Activated CD8-positive, alpha-beta T cell treated with anti-CD3 and anti-CD28 coated beads for 36 hours (primary cell): ENCODE measurements around the gene ANKRD63. TPM values are rescaled to one million over a fixed set of nuclear protein-coding genes. Genes with fewer than 3 reads are reported as not detected.

ENCODE experiments used
- ATAC-seq: fragments of 200-7000 bp; cut with Tn5 transposase; one replicate; pipeline ENCODE4 v1.10.0; 2021; ENCODE audit warnings: mild to moderate bottlenecking, moderate library complexity
- CTCF ChIA-PET: fragments of 350-600 bp; sonication (Branson Sonifier 250); formaldehyde crosslinking; loops from one replicate; lab custom pipeline; 2021; ENCODE audit warnings: antibody characterized with exemption; lab: Charles Lee
- POLR2A ChIA-PET: fragments of 350-600 bp; sonication (Branson Sonifier 250); formaldehyde crosslinking; loops from one replicate; lab custom pipeline; 2021; ENCODE audit warnings: antibody characterized with exemption; lab: Charles Lee
- DNase-seq: peaks from one replicate; pipeline ENCODE4 v3.0.0-alpha.2; 2020
- H3K27ac Mint-ChIP-seq: one replicate; pipeline ENCODE4 v1.8.0; 2021; ENCODE audit warnings: mild to moderate bottlenecking, mixed read lengths
- H3K27me3 Mint-ChIP-seq: one replicate; pipeline ENCODE4 v1.8.0; 2021; ENCODE audit warnings: mixed read lengths
- H3K36me3 Mint-ChIP-seq: one replicate; pipeline ENCODE4 v1.8.0; 2021; ENCODE audit warnings: low read depth, mixed read lengths
- H3K4me1 Mint-ChIP-seq: one replicate; pipeline ENCODE4 v1.8.0; 2021; ENCODE audit warnings: low read depth, mixed read lengths
- H3K4me3 Mint-ChIP-seq: one replicate; pipeline ENCODE4 v1.8.0; 2021; ENCODE audit warnings: mild to moderate bottlenecking, moderate library complexity, mixed read lengths
- H3K9me3 Mint-ChIP-seq: one replicate; pipeline ENCODE4 v1.8.0; 2021; ENCODE audit warnings: mixed read lengths
- CTCF ChIP-seq: fragments of 200-600 bp; IDR thresholded peaks from one replicate; pipeline ENCODE4 v1.8.0; 2022; ENCODE audit warnings: antibody characterized with exemption, mild to moderate bottlenecking
- intact Hi-C: fragments of 100-400 bp; cut with micrococcal nuclease; formaldehyde crosslinking; loops from one replicate; pipeline ENCODE4 v1.10.0; 2022
- total RNA-seq, 2 experiments: library from RNA; stranded (reverse); gene quantifications; one replicate each; pipeline ENCODE4 v1.2.3, GENCODE V29; 2021

Gene ANKRD63
- total RNA-seq, 2 experiments from 2014 or later = not detected

DNA sequence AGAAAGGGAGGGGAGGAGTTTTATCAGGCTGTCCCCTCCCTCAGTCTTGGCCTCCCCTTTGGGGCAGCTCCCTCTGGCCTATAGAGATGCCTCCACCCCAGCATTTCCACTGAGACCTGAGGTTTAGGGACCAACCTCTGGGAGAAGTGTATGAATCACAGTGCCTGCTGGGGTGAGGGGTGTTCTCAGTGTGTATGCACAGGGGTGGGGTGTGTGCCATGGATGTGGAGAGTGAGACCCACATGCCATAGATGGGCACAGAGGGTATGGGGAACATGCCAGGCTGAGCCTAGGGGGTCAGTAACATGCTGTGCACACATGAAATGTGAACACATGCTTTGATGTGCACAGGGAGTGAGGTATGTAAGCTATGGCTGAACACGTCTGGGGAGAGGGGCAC, 12.4 kb upstream of the ANKRD63 start:
- intact Hi-C loops = no loop called here
- DNase-seq (no peak), ATAC-seq (no peak)
- ChIA-PET POLR2A (interaction anchor here (0.9 to 1.3 kb wide), 2 partner anchors 8 to 48 kb away, joined by 3 to 4 read pairs; no protein-coding TSS in a partner anchor), CTCF (interaction anchor here (0.8 to 1.5 kb wide), 5 partner anchors 13 to 21 kb away, joined by 3 to 8 read pairs (median 3); partner anchors contain the start of gene PLCB2)
- H3K27me3 Mint-ChIP-seq = no peaks in the 10 kb centered on the region
- H3K27ac Mint-ChIP-seq = no peak overlapping the region
- H3K36me3 Mint-ChIP-seq = peaks cover 14% of the 10 kb centered on the region
- H3K4me1 Mint-ChIP-seq = no peaks in the 10 kb centered on the region
- H3K4me3 Mint-ChIP-seq = no peak overlapping the region
- H3K9me3 Mint-ChIP-seq = peaks cover 1% of the 10 kb centered on the region
- TF ChIP-seq CTCF = no peak

DNA sequence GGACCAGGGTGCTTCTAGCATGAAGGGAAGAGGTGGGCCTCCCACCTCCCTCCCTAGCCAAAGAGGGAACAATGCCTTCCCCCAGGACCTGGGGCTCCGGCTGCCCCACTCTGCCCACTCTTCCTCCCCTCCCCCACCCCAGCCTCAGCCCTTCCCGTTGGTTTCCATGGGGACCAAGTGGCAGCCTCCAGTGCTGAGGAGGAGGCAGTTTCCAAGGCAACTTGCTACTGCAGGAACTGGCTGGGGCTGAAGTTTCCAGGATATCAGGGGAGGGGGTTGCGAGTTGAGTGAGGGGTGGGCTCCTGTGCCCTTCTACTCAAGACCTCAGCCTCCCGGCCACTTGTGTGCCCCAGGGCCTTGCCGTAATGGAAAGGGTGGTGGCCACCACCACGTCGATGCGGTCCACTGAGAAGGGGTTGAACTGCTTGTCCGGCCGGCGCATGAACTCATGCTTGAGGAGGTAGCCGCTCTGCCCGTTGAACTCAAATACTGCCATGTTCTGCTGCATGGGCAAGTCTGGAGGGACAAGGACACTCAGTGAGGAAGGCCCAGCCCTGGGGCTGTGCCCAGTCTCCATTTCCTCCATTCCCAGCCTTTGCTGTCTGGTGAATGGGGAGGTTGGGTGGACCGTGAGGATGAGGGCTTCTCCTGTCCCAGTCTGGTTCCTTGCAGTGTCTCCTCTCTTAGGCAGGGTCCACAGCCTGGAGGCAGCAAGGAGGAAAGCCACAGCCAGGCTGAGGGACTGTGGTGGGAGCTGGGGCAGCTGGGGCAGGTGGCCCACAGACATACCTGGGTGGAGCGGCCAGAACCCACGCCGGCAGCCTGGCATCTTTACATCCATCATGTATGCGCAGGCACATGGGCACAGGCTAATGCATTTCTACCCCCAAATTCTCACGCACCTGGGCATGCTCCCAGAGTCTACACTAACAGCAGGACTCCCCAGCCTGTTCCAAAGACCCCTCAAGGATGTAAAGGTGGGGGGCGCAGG, 11.3 kb upstream of the ANKRD63 start:
- intact Hi-C loops = no loop called here
- Mint-ChIP-seq H3K4me1 (no peaks in the 10 kb centered on the region), H3K27ac (no peak overlapping the region), H3K9me3 (no peaks in the 10 kb centered on the region), H3K36me3 (peaks cover 5% of the 10 kb centered on the region), H3K27me3 (no peaks in the 10 kb centered on the region), H3K4me3 (no peak overlapping the region)
- ATAC-seq = no peak
- DNase-seq = no peak
- ChIA-PET CTCF (interaction anchor here (0.8 to 2.7 kb wide), 8 partner anchors 12 to 20 kb away, joined by 3 to 12 read pairs (median 4); partner anchors contain the start of gene PLCB2), POLR2A (interaction anchor here (1.2 kb wide), 1 partner anchor 15 kb away, joined by 4 read pairs; no protein-coding TSS in a partner anchor)
- no peak for TF ChIP-seq CTCF

DNA sequence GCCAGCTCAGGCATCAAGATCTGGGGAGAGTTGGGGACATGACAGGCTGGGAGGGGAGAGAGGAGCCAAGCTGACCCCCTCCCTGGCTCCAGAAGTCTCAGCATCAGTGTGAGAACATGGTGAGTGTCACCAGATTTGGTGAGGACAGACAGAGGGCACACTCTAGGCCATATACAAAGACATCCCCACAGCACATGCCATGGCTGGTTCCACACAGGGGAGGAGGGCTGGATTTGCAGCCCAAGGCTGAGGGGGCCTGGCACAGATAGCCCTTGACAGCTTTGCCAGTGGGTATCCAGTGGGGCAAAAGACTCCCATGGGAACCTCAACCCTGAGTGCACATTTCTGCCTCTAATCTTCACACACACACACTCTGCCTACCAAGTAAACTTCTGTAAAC, 10.1 kb upstream of the ANKRD63 start:
- Mint-ChIP-seq H3K36me3 (peaks cover 2% of the 10 kb centered on the region), H3K27me3 (no peaks in the 10 kb centered on the region), H3K27ac (peak overlapping the region; percentile 30), H3K4me1 (no peaks in the 10 kb centered on the region), H3K9me3 (no peaks in the 10 kb centered on the region), H3K4me3 (no peak overlapping the region)
- no peak for TF ChIP-seq CTCF
- DNase-seq (no peak), ATAC-seq (no peak)
- ChIA-PET CTCF (interaction anchor here (1.0 to 2.7 kb wide), 5 partner anchors 11 to 19 kb away, joined by 3 to 12 read pairs (median 3); no protein-coding TSS in a partner anchor), POLR2A (interaction anchor here (1.1 to 1.2 kb wide), 2 partner anchors 9 to 16 kb away, joined by 3 to 4 read pairs; no protein-coding TSS in a partner anchor)
- intact Hi-C loops = no loop called here

DNA sequence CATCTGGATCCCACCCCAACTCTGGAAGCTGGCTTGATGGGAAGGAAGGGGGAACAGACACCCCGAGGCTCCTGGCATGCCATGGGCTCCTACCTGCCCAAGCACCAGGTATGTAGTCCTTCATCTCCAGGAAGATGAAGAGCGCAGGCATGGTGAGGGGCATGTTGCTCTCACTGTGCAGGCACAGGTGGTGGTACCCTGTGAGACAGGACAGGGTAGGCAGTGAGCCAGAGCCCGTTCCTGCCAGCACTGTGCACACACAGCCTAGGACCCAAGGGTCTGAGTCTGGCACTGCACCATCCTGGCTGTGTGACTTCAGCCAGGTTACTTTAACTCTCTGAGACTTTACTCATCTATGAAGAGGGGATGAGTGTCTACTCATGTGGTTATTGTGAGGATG, 9.4 kb upstream of the ANKRD63 start:
- no peaks in the 10 kb centered on the region for H3K4me1 Mint-ChIP-seq
- ATAC-seq = no peak
- H3K4me3 Mint-ChIP-seq = no peak overlapping the region
- intact Hi-C loops = no loop called here
- CTCF ChIA-PET = interaction anchor here (1.2 to 2.7 kb wide), 3 partner anchors 13 to 19 kb away, joined by 3 to 12 read pairs (median 10); no protein-coding TSS in a partner anchor
- TF ChIP-seq CTCF = no peak
- H3K36me3 Mint-ChIP-seq = peaks cover 2% of the 10 kb centered on the region
- H3K9me3 Mint-ChIP-seq = no peaks in the 10 kb centered on the region
- H3K27ac Mint-ChIP-seq = no peak overlapping the region
- no peak for DNase-seq
- POLR2A ChIA-PET = interaction anchor here (0.6 kb wide), 1 partner anchor 320 kb away, joined by 4 read pairs; no protein-coding TSS in a partner anchor
- H3K27me3 Mint-ChIP-seq = no peaks in the 10 kb centered on the region
